ENCODE results near the gene UBL4A. TPM values are rescaled to one million over a fixed set of nuclear protein-coding genes. Genes with fewer than 3 reads are reported as not detected.

Gene UBL4A
- total RNA-seq, 2 donors from 2014 or later: 29.1 to 35.9 TPM

- no peaks in the 10 kb centered on the region for H3K4me1 ChIP-seq (ENCODE audit: control insufficient read depth, insufficient read depth, low read length)
- no peaks in the 10 kb centered on the region for H3K9me3 ChIP-seq (ENCODE audit: control insufficient read depth, low read length)
- H3K4me3 ChIP-seq (ENCODE audit: low read length): no peak overlapping the region
- H3K27ac ChIP-seq (ENCODE audit: low read depth, low read length): no peak overlapping the region
- peaks cover 54% of the 10 kb centered on the region for H3K9me3 Mint-ChIP-seq
- H3K36me3 ChIP-seq (ENCODE audit: control insufficient read depth, insufficient read depth, low read length): no peaks in the 10 kb centered on the region
- H3K36me3 Mint-ChIP-seq (ENCODE audit: low read depth): peaks cover 8% of the 10 kb centered on the region
- peaks cover 1% of the 10 kb centered on the region for H3K27me3 Mint-ChIP-seq (ENCODE audit: insufficient read depth)
- no peak overlapping the region for H3K4me3 Mint-ChIP-seq
- H3K27me3 ChIP-seq (ENCODE audit: control insufficient read depth, insufficient read depth, low read length, poor library complexity, severe bottlenecking): no peaks in the 10 kb centered on the region
- H3K4me1 Mint-ChIP-seq: no peaks in the 10 kb centered on the region
- no peak overlapping the region for H3K9ac ChIP-seq (ENCODE audit: extremely low read depth, low read length, poor library complexity, severe bottlenecking)
- TF ChIP-seq CTCF (conservative IDR thresholded peaks at IDR 0.05): no peak
- no peak overlapping the region for H3K27ac Mint-ChIP-seq
- 97% methylated on average over 7 of the region's 8 CpGs; no CpG with 5 or more reads in 1 of the 2 experiments for WGBS, 2 experiments (ENCODE audit: insufficient coverage in 1 of 2, insufficient read length in 1 of 2)
- no peak for DNase-seq
Measured at GRCh38 chrX:154462396-154462795, 24.0 kb downstream of the UBL4A start.

- H3K9me3 ChIP-seq (ENCODE audit: control insufficient read depth, low read length): no peaks in the 10 kb centered on the region
- no peak overlapping the region for H3K4me3 ChIP-seq (ENCODE audit: low read length)
- Mint-ChIP-seq H3K27me3 (ENCODE audit: insufficient read depth) (peaks cover 3% of the 10 kb centered on the region), H3K4me3 (peak overlapping the region; percentile 70), H3K9me3 (peaks cover 61% of the 10 kb centered on the region), H3K4me1 (no peaks in the 10 kb centered on the region), H3K27ac (no peak overlapping the region), H3K36me3 (ENCODE audit: low read depth) (peaks cover 8% of the 10 kb centered on the region)
- 90 to 95% methylated on average over 4 to 26 of the region's 26 CpGs for WGBS, 2 experiments (ENCODE audit: insufficient coverage in 1 of 2, insufficient read length in 1 of 2)
- no peaks in the 10 kb centered on the region for H3K27me3 ChIP-seq (ENCODE audit: control insufficient read depth, insufficient read depth, low read length, poor library complexity, severe bottlenecking)
- no peak overlapping the region for H3K9ac ChIP-seq (ENCODE audit: extremely low read depth, low read length, poor library complexity, severe bottlenecking)
- H3K27ac ChIP-seq (ENCODE audit: low read depth, low read length): no peak overlapping the region
- no peak for DNase-seq
- peak; percentile 23 for TF ChIP-seq CTCF (conservative IDR thresholded peaks at IDR 0.05)
- no peaks in the 10 kb centered on the region for H3K36me3 ChIP-seq (ENCODE audit: control insufficient read depth, insufficient read depth, low read length)
- H3K4me1 ChIP-seq (ENCODE audit: control insufficient read depth, insufficient read depth, low read length): no peaks in the 10 kb centered on the region
Measured at GRCh38 chrX:154460326-154460725, 26.1 kb downstream of the UBL4A start.

- Histone ChIP-seq H3K9me3 (ENCODE audit: control insufficient read depth, low read length) (no peaks in the 10 kb centered on the region), H3K4me3 (ENCODE audit: low read length) (peak overlapping the region; percentile 80), H3K9ac (ENCODE audit: extremely low read depth, low read length, poor library complexity, severe bottlenecking) (no peak overlapping the region), H3K36me3 (ENCODE audit: control insufficient read depth, insufficient read depth, low read length) (no peaks in the 10 kb centered on the region), H3K4me1 (ENCODE audit: control insufficient read depth, insufficient read depth, low read length) (no peaks in the 10 kb centered on the region), H3K27ac (ENCODE audit: low read depth, low read length) (peak overlapping the region; percentile 81), H3K27me3 (ENCODE audit: control insufficient read depth, insufficient read depth, low read length, poor library complexity, severe bottlenecking) (no peaks in the 10 kb centered on the region)
- no peak overlapping the region for H3K27ac Mint-ChIP-seq
- H3K4me1 Mint-ChIP-seq: no peaks in the 10 kb centered on the region
- no peak for DNase-seq
- 84 to 100% methylated on average over 2 to 14 of the region's 14 CpGs for WGBS, 2 experiments (ENCODE audit: insufficient coverage in 1 of 2, insufficient read length in 1 of 2)
- TF ChIP-seq CTCF (conservative IDR thresholded peaks at IDR 0.05): no peak
- H3K9me3 Mint-ChIP-seq: peaks cover 60% of the 10 kb centered on the region
- peaks cover 8% of the 10 kb centered on the region for H3K36me3 Mint-ChIP-seq (ENCODE audit: low read depth)
- peaks cover 3% of the 10 kb centered on the region for H3K27me3 Mint-ChIP-seq (ENCODE audit: insufficient read depth)
- H3K4me3 Mint-ChIP-seq: peak overlapping the region; percentile 70
Measured at GRCh38 chrX:154459832-154460231, 26.6 kb downstream of the UBL4A start.
